SK-N-SH (cell line): ENCODE results near the gene GALNT13. TPM values are rescaled to one million over a fixed set of nuclear protein-coding genes. Genes with fewer than 3 reads are reported as not detected.
A peak's percentile ranks its signal among the peaks of the same experiment; 100 is the strongest.

Source experiments
- CTCF ChIA-PET: fragments of 300-600, 350-600 bp; formaldehyde crosslinking; extraction: SDS; loops from one replicate; lab custom pipeline; 2021; lab: Yijun Ruan, JAX
- POLR2A ChIA-PET: fragments of 350-600 bp; sonication (Branson Sonifier 250); formaldehyde crosslinking; extraction: SDS; loops from one replicate; lab custom pipeline; 2020; ENCODE audit warnings: antibody characterized with exemption, inconsistent platforms; lab: Yijun Ruan, JAX
- DNase-seq: peaks from one replicate; pipeline ENCODE4 v3.0.0; 2012
- H2AFZ ChIP-seq: fragments of 200-600 bp; sonication (generic); 2 replicates; pipeline ENCODE4 v1.8.1; 2016; ENCODE audit warnings: antibody characterized with exemption, mild to moderate bottlenecking, low read depth
- H3F3A ChIP-seq: fragments of 200-600 bp; sonication (generic); replicated peaks from 2 replicates; pipeline ENCODE3; 2016; ENCODE audit warnings: antibody characterized with exemption, mild to moderate bottlenecking; ENCODE audit not compliant: insufficient read depth
- H3K27ac ChIP-seq, 2 experiments: fragments of 200-500 bp in 1 of 2; fragments of 200-600 bp in 1 of 2; sonication (Bioruptor generic) in 1 of 2; sonication (generic), shearing (Covaris generic) in 1 of 2; 2 replicates each; pipeline versions ENCODE4 v1.5.1 to v1.6.1; 2014 to 2016; ENCODE audit warnings: low read depth in 2 of 2, inconsistent platforms in 1 of 2, low read length in 1 of 2, mild to moderate bottlenecking in 1 of 2, mixed read lengths in 1 of 2
- H3K27me3 ChIP-seq: fragments of 200-600 bp; sonication (generic), shearing (Covaris generic); 2 replicates; pipeline ENCODE4 v1.6.1; 2016; ENCODE audit warnings: mixed run types; ENCODE audit not compliant: insufficient read depth
- H3K36me3 ChIP-seq, 2 experiments: fragments of 200-500 bp in 1 of 2; fragments of 200-600 bp in 1 of 2; sonication (Bioruptor generic) in 1 of 2; sonication (generic) in 1 of 2; replicated peaks in 1 of 2; 2 replicates each; pipeline versions ENCODE3 to v1.5.1; 2014 to 2016; ENCODE audit warnings: low read length in 1 of 2, mild to moderate bottlenecking in 1 of 2; ENCODE audit not compliant: insufficient read depth in 2 of 2, control insufficient read depth in 1 of 2
- H3K4me1 ChIP-seq, 2 experiments: fragments of 200-500 bp in 1 of 2; fragments of 200-600 bp in 1 of 2; sonication (Bioruptor generic) in 1 of 2; sonication (generic), shearing (Covaris generic) in 1 of 2; 2 replicates each; pipeline versions ENCODE4 v1.5.1 to v1.6.1; 2014 to 2016; ENCODE audit warnings: low read depth in 1 of 2, low read length in 1 of 2, mixed run types in 1 of 2; ENCODE audit not compliant: insufficient read depth in 2 of 2, control insufficient read depth in 1 of 2
- H3K4me2 ChIP-seq: fragments of 200-600 bp; sonication (generic), shearing (Covaris generic); 2 replicates; pipeline ENCODE4 v1.6.1; 2017; ENCODE audit warnings: mixed run types
- H3K4me3 ChIP-seq, 2 experiments: fragments of 200-500 bp in 1 of 2; fragments of 200-600 bp in 1 of 2; sonication (Bioruptor generic) in 1 of 2; sonication (generic), shearing (Covaris generic) in 1 of 2; 2 replicates each; pipeline versions ENCODE4 v1.5.1 to v1.8.1; 2014 to 2016; ENCODE audit warnings: low read depth in 2 of 2, inconsistent platforms in 1 of 2, low read length in 1 of 2, mild to moderate bottlenecking in 1 of 2, mixed read lengths in 1 of 2, moderate library complexity in 1 of 2
- H3K79me2 ChIP-seq: fragments of 200-600 bp; sonication (generic); 2 replicates; pipeline ENCODE4 v1.8.1; 2017; ENCODE audit warnings: mild to moderate bottlenecking; ENCODE audit not compliant: insufficient read depth
- H3K9ac ChIP-seq: fragments of 200-600 bp; sonication (generic); 2 replicates; pipeline ENCODE4 v1.6.1; 2017; ENCODE audit warnings: mixed run types
- H3K9me2 ChIP-seq: fragments of 200-600 bp; sonication (generic); 2 replicates; pipeline ENCODE4 v1.6.1; 2017; ENCODE audit warnings: mixed run types
- H3K9me3 ChIP-seq: fragments of 200-600 bp; sonication (generic); 2 replicates; pipeline ENCODE4 v1.6.1; 2017; ENCODE audit warnings: mixed run types, mild to moderate bottlenecking, moderate library complexity
- H4K20me1 ChIP-seq: fragments of 200-600 bp; sonication (generic); 2 replicates; pipeline ENCODE4 v1.6.1; 2017; ENCODE audit warnings: mild to moderate bottlenecking, mixed run types; ENCODE audit not compliant: insufficient read depth
- CTCF ChIP-seq: fragments of 200-600 bp; sonication (generic); IDR thresholded peaks from 2 replicates; pipeline ENCODE4 v1.6.1; 2017; ENCODE audit warnings: antibody characterized with exemption, mild to moderate bottlenecking, moderate library complexity
- EP300 ChIP-seq, 2 experiments: IDR thresholded peaks; 2 replicates each; pipeline versions ENCODE4 v1.4.0 to v1.6.1; 2012; ENCODE audit warnings: borderline replicate concordance in 1 of 2, low read depth in 1 of 2, low read length in 1 of 2
- FOSL2 ChIP-seq: IDR thresholded peaks from 2 replicates; pipeline ENCODE4 v1.4.0; 2012; ENCODE audit warnings: low read depth, mild to moderate bottlenecking, moderate library complexity, borderline replicate concordance
- POLR2AphosphoS5 ChIP-seq: IDR thresholded peaks from 2 replicates; pipeline ENCODE4 v1.6.1; 2012; ENCODE audit warnings: low read depth, low read length
- REST ChIP-seq: IDR thresholded peaks from 2 replicates; pipeline ENCODE4 v1.6.1; 2012; ENCODE audit warnings: mild to moderate bottlenecking, low read depth, low read length, moderate library complexity
- RXRA ChIP-seq: IDR thresholded peaks from 2 replicates; pipeline ENCODE4 v1.4.0; 2012; ENCODE audit warnings: low read depth, mild to moderate bottlenecking, borderline replicate concordance
- SMC3 ChIP-seq: IDR thresholded peaks from 2 replicates; pipeline ENCODE4 v1.6.1; 2012; ENCODE audit warnings: low read depth, low read length, improper control_type of control experiment
- TAF1 ChIP-seq: IDR thresholded peaks from 2 replicates; pipeline ENCODE4 v1.6.1; 2012; ENCODE audit warnings: low read depth, mild to moderate bottlenecking, low read length, moderate library complexity, borderline replicate concordance
- TEAD4 ChIP-seq: IDR thresholded peaks from 2 replicates; pipeline ENCODE4 v1.4.0; 2012; ENCODE audit warnings: mild to moderate bottlenecking, borderline replicate concordance; ENCODE audit not compliant: insufficient read depth
- USF1 ChIP-seq: IDR thresholded peaks from 2 replicates; pipeline ENCODE4 v1.4.0; 2012; ENCODE audit warnings: low read depth, borderline replicate concordance
- YY1 ChIP-seq: IDR thresholded peaks from 2 replicates; pipeline ENCODE4 v1.4.0; 2012; ENCODE audit warnings: low read depth, mild to moderate bottlenecking
- WGBS: methylation state at CpG from one replicate; pipeline ENCODE4 v1.1.6; 2017; ENCODE audit warnings: low lambda C conversion rate; 5-methylcytosine and 5-hydroxymethylcytosine counted together
- polyA plus RNA-seq, 3 experiments: library from polyadenylated mRNA; depleted of rRNA; stranded (reverse); fragments of >200 nt; gene quantifications; 2 replicates each; pipeline ENCODE4 v1.2.3, GENCODE V29; 2012

The GALNT13 gene
- polyA plus RNA-seq, 1 of the 3 experiments (the other 2 are of a cell fraction) = 0.33 TPM

GRCh38 chr2:154092571-154092970 is 220.8 kb downstream of the GALNT13 start:
- ChIA-PET POLR2A (interaction anchor here (1.3 kb wide), 1 partner anchor 220 kb away, joined by 4 read pairs; the partner anchor contains the start of gene GALNT13), CTCF (interaction anchor here (1.1 to 1.4 kb wide), 2 partner anchors 38 to 283 kb away, joined by 4 to 5 read pairs; no protein-coding TSS in a partner anchor)

More at GRCh38 chr2:154092571-154092970, 220.8 kb downstream of the GALNT13 start:
- Histone ChIP-seq H3F3A (no peaks in the 10 kb centered on the region), H2AFZ (no peak overlapping the region), H3K4me3 (no peak overlapping the region), H3K4me1 (no peaks in the 10 kb centered on the region; a peak in 1 of 4 replicates), H3K27ac (peak overlapping the region in 1 of 2 experiments; percentile 68; a peak in 2 of 4 replicates), H4K20me1 (no peaks in the 10 kb centered on the region), H3K79me2 (no peaks in the 10 kb centered on the region), H3K36me3 (no peaks in the 10 kb centered on the region), H3K9me2 (no peaks in the 10 kb centered on the region), H3K9me3 (no peaks in the 10 kb centered on the region), H3K9ac (no peak overlapping the region), H3K27me3 (no peaks in the 10 kb centered on the region), H3K4me2 (no peak overlapping the region)
- no peak for DNase-seq
- no peak for TF ChIP-seq EP300 (IDR thresholded peaks at IDR 0.05; ENCODE audit: borderline replicate concordance in 1 of 2, low read depth in 1 of 2, low read length in 1 of 2)
- TF ChIP-seq USF1 = no peak
- TF ChIP-seq FOSL2 = no peak
- no peak for TF ChIP-seq TAF1
- no peak for TF ChIP-seq YY1
- no peak for TF ChIP-seq POLR2AphosphoS5
- TF ChIP-seq RXRA = no peak
- no peak for TF ChIP-seq CTCF
- TF ChIP-seq REST = no peak
- TF ChIP-seq SMC3 = no peak
- no peak for TF ChIP-seq TEAD4
- 46% methylated on average over 2 of the region's 2 CpGs for WGBS
